NCI-H2171 treated with DMSO at 0.1 percent for 48 hours (cell line): ENCODE results near the gene RBM47.

ENCODE experiments used
- DNase-seq: peaks from one replicate; lab custom pipeline; 2025; lab: John Stamatoyannopoulos, UW

Gene RBM47

DNA sequence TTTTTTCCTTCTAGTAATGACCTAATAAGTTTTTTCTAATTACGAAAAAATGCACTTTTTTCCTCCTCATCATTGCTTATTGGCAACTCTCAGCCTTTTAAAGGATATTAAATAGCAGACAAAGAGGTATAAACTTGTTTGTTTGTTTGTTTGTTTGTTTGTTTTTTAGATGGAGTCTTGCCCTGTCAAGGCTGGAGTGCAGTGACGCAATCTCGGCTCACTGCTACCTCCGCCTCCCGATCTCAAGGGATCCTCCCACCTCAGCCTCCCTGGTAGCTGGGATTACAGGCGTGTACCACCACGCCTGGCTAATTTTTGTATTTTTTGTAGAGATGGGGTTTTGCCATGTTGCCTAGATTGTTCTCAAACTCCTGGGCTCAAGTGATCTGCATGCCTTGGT is 6.0 kb downstream of the RBM47 start:
- DNase-seq, result no peak

DNA sequence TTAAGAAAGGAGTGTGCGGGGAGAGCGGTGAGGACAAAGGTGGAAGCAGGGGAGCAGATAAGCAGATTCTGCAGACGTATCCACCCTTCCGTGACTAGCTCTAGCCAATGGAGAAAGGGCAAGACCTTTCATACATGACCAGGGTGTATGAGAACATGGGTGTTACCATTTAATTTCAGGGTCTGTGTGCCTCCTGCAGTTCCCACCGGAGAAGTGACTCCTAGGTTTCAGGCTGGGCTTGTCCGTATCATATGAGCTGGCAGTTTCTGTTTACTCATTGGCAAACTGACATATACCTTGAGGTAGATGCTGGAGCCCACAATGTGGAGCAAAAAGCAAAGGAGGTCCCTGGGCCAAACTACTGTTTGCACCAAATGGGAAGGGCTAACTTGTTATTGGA is 6.8 kb downstream of the RBM47 start:
- no peak for DNase-seq

DNA sequence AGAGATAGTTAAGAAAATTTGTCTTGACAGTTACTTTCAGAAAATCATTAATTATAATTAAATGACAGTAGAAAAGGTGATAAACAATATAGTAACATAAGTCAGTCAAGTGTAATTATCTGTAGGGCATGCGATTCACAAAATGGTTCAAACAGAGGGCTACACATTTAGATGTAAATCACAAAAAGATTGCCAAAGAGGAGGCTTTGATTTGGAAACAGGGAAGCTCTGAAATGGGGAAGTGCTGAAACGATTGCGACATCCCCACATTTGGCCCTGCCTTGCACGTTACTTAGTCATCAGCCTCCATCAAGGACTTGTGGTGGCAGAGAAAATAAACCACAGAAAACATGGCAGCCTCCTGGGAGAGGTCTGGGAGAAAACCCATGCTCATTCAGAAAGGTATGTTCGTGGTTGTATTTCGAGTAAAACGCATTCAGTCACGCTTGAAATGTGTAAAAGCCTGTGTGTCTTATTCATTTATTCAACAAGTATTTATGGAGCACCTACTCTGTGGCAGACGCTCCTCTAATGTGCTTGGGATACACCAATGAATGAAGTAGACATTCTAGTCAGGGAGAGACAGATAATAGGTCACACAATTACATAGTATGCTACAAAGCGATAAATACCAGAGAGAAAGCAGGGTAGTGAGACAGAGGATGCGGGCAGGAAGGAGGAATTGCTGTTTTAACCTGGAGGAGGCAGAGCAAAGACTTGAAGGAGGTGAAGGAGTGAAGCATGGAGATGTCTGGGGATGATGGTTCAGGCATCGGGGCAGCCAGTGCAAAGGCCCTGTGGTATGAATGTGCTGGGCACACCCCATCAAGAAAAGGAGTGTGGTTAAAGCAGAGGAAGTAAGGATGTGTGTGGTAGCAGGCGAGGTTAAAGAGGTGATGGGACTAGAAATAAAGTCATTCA is 7.8 kb downstream of the RBM47 start:
- DNase-seq, result no peak

DNA sequence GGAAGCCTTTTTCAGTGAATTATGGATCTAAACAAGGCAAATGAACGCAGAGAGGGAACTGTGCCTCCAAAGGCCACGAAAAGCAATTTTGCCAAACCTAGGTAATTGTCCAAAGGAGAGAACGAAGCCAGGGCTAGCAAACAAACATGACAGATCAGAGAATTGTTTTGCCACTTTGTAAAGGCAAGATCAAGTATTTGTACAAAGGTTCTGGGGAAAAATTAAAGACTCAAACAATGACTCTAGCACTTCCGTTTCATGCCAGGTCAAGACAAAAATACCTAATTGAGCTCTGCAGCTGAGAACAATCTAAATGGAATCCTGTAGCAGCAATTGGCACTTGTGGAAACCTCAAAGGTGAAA is 8.5 kb downstream of the RBM47 start:
- no peak for DNase-seq

DNA sequence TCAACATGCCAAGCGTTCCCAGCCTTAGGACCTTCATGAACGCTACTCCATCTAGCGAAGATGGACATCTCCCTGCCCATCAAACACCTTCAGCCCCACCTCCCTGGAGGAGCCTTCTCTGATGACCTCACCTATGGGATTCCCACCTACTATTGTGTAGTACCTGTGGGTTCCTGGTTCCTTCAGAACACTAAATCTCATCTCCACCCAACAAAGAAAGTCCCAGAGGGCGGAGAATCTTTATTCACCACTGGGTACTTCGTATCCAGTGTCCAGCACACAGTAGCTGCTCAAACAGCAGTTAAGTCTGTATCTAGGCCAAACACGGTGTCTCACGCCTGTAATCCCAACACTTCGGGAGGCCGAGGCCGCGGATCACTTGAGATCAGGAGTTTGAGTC is 10.1 kb downstream of the RBM47 start:
- DNase-seq, result no peak

DNA sequence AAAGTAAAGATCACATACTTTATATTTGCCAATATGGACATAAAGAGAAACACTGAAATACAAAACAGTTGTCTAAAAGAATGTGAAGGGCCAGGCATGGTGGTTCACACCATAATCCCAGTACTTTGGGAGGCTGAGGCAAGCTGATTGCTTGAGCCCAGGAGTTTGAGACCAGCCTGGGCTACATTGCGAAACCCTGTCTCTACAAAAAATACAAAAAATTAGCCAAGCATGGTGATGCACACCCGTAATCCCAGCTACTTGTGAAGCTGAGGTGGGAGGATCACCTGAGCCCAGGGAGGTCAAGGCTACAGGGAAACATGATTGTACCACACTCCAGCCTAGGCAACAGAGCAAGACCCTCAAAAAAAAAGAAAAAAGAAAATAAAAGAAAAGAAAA is 11.8 kb downstream of the RBM47 start:
- DNase-seq, result no peak

DNA sequence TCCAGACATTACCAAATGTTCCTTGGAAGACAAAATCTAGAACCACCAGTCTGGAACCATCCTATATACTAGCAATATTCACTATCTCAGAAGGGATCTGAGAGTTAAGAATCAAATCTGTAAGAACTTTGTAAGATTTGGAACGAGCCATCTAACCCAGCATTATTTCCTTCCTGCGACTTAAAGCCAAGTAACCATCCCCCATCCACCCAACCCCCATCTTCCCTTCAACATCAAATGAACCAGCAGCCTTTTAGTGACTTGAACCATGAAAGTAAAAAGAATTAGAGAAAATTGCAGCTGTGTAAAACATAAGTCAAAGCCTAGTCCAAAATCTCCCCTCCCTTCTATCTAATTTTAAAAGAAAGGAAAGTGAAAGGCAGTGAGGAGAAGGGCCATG is 15.6 kb downstream of the RBM47 start:
- no peak for DNase-seq

DNA sequence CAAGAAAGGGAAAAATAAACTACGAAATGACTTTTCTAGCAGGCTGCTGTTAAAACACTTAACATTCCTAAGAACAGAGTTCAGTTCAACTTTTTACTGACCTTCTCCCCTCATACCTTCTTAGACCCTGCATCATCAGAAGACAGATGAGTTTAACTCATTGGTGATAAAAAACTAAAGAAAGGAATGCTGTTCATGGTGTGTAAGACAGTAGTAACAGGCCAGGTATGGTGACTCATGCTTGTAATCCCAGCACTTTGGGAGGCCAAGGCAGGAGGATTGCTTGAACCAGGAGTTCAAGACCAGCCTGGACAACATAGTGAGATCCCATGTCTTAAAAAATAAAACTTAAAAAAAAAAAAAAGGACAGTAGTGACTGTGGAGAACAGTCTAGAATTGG is 16.2 kb downstream of the RBM47 start:
- DNase-seq, result no peak

DNA sequence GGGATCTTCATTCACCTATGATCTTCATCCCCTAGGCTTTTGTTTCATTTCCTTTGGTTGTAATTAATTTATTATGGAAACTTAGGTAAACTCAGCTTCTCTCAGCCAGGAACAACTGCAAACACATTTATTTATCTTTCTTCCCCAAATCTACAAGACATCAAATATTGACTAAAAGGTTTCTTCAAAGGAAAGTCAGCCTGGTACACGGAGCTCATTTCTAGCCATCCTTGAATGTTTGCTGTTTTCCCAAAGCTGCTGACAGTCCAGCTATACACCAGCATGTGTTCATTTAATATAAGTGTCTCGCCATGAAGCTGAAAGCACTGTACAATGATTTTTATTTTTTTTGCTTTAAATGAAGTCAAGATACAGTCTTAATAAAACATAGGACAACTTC is 16.8 kb downstream of the RBM47 start:
- DNase-seq, result no peak

DNA sequence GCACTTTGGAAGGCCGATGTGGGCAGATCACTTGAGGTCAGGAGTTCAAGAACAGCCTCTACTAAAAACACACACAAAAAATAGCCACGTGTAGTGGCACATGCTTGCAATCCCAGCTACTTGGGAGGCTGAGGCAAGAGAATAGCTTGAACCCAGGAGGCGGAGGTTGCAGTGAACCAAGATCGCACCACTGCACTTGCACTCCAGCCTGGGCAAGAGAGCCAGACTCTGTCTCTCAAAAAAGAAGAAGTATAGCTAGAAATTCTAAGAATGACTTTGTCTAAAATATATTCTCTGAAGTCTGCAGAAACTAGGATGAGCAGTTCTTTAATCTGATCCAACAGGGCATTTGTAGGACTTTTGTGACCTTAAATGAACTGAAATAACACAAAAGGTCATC is 17.4 kb downstream of the RBM47 start:
- no peak for DNase-seq

DNA sequence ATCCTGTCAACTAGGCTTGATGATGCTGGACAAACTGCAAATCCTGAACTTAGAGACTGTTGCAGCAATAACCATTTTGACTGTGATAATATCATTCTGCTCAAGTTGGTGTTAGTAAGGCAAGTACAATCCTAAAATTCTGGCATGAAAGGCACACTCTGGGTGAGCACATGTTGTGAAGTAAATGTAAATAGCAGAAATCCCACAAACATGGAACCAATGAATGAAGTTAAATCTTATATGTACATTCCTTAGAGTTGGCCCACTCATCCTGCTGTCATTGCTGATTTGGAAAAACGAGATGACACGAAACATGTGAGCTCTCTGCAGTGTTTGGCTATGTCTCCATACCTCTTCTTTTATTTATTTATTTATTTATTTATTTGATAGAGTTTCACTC is 21.0 kb downstream of the RBM47 start:
- no peak for DNase-seq

DNA sequence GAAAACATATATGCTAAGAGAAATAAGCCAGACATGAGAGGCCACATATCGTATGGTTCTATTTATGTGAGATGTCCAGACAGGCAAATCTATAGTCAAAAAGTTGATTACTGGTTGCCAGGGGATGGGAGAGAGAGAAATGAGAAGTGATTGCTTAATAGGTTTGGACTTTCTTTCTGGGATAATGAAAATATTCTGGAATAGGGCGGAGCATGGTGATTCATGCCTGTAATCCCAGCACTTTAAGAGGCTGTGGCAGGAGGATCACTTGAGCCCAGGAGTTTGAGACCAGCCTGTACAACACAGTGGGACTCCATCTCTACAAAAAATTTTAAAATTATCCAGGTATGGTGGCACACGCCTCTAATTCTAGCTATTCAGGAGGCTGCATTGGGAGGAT is 22.4 kb downstream of the RBM47 start:
- DNase-seq, result no peak

DNA sequence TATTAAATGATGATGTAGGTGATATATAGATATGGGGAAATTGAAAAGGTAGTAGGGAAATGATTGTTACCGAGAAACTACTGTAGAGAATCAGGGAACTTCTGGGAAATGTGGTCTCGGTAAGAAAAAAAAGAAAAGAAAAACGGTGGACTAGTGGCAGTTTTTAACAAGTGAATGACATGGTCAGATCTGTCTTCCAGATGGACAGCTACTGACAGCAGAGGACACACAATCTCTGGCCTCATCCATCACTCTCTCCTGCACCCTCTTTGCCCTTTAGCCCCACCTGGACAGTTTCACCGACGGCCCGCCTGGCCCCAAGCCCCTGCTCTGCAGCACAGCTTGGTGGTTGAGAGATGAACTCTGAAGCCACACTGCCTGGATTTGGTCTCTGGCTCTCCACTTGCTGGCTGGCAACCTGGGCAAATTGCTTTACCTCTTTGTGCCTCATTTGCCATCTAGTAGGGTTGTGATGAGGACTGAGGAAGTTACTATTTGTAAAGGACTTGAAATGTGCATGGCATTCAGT is 23.4 kb downstream of the RBM47 start:
- no peak for DNase-seq

DNA sequence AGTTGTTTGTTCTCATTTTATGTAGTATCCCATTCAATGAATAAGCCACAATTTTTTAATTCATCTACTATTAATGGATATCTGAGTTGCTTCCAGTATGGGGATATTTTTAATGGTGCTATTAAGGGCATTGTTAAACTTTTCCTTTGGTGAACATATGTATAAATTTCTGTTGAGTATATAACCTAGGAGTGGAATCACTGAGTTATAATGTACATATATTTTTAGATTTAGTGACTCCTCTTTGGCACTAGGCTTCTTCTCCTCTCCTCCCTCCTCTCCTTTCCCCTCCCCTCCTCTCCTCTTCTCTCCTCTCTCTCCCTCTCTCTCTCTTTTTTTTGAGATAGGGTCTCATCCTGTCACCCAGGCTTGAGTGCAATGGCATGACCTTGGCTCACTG is 26.4 kb downstream of the RBM47 start:
- DNase-seq, result no peak

DNA sequence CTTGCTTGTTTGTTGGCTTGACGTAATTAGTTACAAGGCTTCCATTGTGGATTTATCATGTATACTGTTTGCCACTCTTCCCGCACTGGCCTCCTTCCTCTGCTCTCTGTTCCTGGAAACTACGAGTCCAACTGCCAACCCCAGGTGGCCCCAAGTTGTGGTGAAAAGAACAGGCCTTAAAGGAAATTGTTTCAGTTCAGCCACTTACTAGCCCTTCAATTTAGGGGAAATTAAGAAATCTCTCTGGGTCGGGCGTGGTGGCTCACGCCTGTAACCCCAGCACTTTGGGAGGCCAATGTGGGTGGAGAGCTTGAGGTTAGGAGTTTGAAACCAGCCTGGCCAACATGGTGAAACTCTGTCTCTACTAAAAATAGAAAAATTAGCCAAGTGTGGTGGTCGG is 28.0 kb downstream of the RBM47 start:
- no peak for DNase-seq

DNA sequence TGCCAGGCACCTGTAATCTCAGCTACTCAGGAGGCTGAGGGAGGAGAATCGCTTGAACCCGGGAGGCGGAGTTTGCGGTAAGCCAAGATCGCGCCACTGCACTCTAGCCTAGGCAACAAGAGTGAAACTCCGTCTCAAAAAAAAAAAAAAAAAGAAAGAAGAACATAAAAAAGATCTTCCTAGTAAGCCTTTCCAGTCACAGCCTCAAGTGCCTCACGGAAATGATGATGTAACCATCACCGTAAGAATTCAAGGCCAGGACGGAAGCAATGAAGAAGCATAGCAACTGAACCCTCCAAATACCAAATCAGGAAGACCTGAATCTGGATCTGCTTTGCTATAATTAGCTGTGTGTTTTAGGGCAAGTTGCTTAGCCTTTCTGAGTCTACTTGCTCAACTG is 28.8 kb downstream of the RBM47 start:
- DNase-seq, result no peak

DNA sequence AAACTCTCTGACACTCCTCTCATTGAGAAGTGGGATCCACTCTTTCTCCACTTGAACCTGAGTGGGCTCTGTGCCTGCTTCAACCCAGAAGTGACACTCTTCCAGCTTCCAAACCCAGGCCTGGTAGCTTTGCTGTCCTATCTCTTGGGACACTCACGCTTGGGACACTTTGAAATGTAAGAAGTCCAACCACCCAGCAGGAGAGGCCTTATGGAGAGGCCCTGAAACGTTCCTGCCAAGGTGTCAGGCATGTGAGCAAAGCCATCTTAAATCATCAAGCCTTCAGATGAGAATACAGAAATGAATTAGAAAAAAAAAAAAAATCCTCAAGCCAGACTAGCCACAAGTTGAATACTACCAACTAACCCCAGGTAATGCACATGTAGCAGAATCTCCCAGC is 30.2 kb downstream of the RBM47 start:
- no peak for DNase-seq

DNA sequence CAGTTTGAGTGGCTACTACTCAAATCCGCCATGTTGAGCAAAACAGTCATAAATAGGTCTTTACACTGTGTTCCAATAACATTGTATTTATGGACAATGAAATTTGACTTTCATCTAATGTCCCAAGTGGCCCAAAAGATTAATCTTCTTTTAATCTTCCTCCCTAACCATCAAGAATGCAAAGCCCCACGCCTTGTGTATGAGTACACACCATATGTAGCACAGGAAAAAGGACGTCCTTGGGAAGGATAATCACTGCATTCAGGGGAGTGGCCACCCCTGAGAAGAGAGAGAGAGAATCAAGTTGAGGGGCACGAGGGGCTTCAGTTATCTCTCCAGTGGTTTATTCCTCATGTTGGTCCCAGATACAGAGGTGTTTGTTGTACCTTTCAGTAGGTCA is 33.1 kb downstream of the RBM47 start:
- no peak for DNase-seq

DNA sequence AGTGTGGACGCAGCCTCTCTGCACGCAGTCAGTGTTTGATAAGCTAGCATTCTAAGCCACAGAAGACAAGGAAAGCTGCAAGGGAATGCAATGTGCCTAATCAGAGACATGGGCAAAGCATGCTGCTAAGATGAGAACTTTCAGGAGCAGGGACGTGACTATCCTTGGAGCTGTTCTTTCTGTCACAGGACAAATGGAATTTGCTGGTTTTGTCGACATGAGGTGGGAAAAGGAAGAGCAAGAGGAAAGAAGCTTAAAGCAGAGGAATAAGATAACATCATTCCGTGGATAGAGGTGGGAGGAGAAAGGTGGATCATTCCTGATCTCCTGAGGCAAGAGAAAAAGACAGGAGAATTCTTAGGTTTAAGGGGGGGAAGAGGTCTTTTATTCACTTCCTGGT is 33.7 kb downstream of the RBM47 start:
- no peak for DNase-seq

DNA sequence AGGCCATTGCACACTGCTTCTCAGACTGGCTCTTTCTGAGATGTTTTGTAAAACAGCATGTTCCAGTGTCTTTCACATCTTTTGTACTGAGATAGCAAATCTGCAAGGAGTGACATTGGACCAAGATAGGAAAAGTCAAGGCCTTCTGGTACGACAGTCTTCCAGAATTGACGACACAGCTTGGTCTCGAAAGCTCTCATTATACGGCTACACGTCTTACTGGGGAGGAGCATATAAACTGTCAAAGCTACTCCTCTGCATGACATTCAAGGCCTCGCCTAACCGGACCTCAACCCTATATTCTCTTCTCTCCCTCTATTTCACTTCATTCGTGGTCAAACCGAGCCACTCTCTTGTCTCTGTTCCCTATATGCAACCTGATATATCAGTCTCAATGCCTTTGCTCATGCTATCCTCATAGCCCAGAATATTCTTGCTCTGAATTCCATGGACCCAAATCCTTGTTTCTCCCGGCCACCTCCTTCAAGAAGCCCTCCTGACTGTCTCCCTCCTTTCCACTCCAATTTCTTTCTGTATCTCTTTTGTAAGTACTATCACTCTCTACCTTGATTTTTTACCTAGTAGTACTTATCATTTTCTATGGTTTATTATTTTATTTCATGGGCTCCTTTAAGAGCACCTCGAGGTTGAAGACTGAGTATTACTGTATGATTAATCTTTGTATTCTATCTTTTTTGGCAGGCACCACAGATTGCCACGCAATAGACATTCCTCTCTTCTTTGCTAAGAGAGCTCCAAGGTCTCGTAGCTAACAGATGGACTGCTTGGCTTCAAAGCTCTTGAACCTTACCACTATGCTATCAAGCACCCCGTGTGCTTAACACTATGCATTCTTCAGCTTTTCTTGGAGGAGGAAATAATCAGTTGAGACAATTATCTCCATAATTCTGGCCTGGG is 35.1 kb downstream of the RBM47 start:
- DNase-seq, result no peak

DNA sequence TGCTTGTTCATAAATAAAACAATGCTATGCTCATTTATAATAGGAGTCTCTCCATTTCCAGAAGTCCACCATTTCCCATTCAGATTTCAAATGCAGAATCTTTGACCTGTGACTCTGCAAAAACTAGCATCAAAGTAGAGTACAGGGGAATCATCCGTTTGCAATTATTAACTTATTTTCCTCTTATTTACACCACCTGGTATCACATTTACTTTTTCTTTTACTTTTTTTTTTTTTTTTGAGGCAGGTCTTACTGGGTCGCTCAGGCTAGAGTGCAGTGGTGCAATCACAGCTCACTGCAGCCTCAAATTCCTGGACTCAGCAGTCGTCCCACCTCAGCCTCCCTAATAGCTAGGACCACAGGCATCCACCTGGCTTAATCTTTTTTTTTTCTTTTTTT is 37.6 kb downstream of the RBM47 start:
- DNase-seq, result no peak

DNA sequence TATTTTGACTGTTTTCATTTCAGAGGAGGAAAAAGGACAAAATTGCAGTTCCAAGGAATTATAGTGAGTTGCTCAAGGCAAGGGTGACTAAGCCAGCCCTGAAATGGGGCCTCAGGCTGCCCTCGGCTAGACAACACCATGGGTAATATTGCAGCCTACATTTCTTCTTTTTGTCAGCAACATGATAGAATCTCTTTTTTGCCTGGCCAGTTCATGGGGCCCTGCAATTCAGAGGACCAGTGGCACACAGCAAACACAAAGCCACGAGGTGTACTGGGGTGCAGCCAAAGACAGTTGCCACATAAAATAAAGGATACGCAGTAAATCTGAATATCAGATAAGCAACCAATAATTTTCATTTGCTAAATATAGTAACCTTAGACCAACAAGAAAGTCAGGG is 41.8 kb downstream of the RBM47 start:
- DNase-seq, result no peak

DNA sequence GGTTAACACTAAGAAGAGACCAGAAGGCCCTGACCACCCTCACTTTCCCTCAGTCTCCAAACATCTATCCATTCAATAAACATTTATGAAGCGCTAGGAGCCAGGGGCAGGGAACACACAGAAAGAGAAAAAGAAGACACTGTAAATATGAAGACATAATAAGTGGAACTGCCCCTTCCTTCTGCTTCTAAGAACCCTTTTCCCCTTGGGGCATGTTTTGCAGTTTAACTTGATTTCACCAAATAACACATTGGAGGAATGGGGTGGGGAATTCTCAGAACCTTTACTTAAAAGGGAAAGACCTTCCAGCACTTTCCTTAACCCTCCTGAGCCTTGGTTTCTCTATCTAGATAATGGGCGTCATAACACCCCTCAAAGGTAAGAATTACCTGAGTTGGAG is 42.3 kb downstream of the RBM47 start:
- DNase-seq, result no peak
